ENCODE data around the gene RNF169.

The RNF169 gene

GRCh38 chr11:74871037-74871436 is 122.4 kb downstream of the RNF169 start:
- DNase-seq (ENCODE audit: low spot score): no peak

GRCh38 chr11:74877132-74877531 is 128.5 kb downstream of the RNF169 start:
- no peak for DNase-seq (ENCODE audit: low spot score)
